ENCODE data around the gene BCL2.

GRCh38 chr18:63363951-63364350, 44.4 kb upstream of the BCL2 start:
- TF ChIP-seq POLR2A (IDR thresholded peaks at IDR 0.05; ENCODE audit: low read depth, low read length) (no peak), POLR2AphosphoS5 (IDR thresholded peaks at IDR 0.05; ENCODE audit: low read depth, low read length) (no peak), TAF1 (IDR thresholded peaks at IDR 0.05; ENCODE audit: borderline replicate concordance, low read depth, low read length) (no peak)

All from GM12892 (cell line).